Esophagus squamous epithelium (tissue), 4 donors: ENCODE data around the gene ERLEC1.

Source experiments
- CTCF ChIP-seq, 6 experiments: fragments of 450-650 bp in 4 of 6; fragments of 200-600 bp in 2 of 6; sonication (generic) in 2 of 6; IDR thresholded peaks; one replicate each; pipeline ENCODE4 v1.5.1; 2016 to 2019; ENCODE audit warnings: antibody characterized with exemption in 6 of 6, mild to moderate bottlenecking in 4 of 6, moderate library complexity in 4 of 6
- POLR2A ChIP-seq, 4 donors: fragments of 450-650 bp; IDR thresholded peaks; one replicate each; pipeline ENCODE4 v1.6.1; 2017; ENCODE audit warnings: antibody characterized with exemption in 4 of 4, mild to moderate bottlenecking in 4 of 4, moderate library complexity in 3 of 4

DNA sequence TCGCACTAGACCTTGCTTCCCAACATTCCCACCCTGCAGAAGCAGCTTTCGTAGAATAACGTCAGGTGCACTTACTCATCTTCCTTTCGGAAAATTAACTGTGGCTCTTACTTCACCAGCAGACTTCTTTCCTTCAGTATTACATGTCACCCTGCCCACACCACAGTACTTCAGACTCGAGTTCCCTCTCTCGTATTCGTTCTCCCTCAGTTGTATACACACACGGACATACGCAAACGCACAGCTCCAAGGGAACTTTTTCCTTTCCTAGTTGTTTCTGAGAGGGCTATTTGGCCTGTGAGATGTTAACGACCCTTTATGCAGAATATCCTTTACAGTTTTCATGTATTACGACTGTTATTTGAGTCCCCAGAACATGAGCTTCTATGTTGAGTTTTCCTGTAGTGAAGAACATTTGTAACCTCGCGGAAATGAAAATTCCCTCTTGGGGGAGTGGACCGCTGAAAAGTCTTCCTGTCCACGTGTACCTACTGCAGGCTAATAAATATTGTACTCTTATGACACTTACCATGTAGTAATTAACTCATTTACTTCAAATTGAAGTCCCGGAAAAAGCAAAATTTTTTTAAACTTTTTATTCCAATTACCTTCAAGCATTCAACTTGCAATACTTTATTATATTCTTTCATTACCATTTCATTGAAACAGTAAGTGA lies 908 bp downstream of the ERLEC1 start:
- TF ChIP-seq POLR2A (IDR thresholded peaks at IDR 0.05): no peak
- TF ChIP-seq CTCF (IDR thresholded peaks at IDR 0.05): no peak
